GM18499 (cell line): ENCODE data around the gene AFF2.

ENCODE experiments used
- ATAC-seq: cut with Tn5 transposase; IDR thresholded peaks from one replicate; pipeline ENCODE4 v1.9.1; 2021; ENCODE audit warnings: moderate number of reproducible peaks; ENCODE audit not compliant: insufficient read depth, unreplicated experiment

AFF2 gene

GRCh38 chrX:149043401-149043800, 543.0 kb downstream of the AFF2 start:
- ATAC-seq, result no peak

- ATAC-seq, result no peak
Measured at GRCh38 chrX:149044471-149044870, 544.1 kb downstream of the AFF2 start.

- ATAC-seq, result no peak
Measured at GRCh38 chrX:149045645-149046210, 545.3 kb downstream of the AFF2 start.
